Progenitor cell of endocrine pancreas (in vitro differentiated cells): ENCODE results near the gene KRT14. TPM values are rescaled to one million over a fixed set of nuclear protein-coding genes. Genes with fewer than 3 reads are reported as not detected.
"Not testable (repeated sequence)": the region's sequence is repeated elsewhere in the genome, so short reads cannot be mapped to it uniquely, and the experiment has no call there.

Source experiments
- DNase-seq: peaks from one replicate; pipeline ENCODE4 v3.0.0; 2021; ENCODE audit warnings: low spot score; ENCODE audit not compliant: unreplicated experiment
- H3K27ac Mint-ChIP-seq: 2 replicates; pipeline ENCODE4 v1.8.0; 2021; ENCODE audit warnings: mild to moderate bottlenecking, moderate library complexity, mixed read lengths
- H3K27me3 Mint-ChIP-seq: 2 replicates; pipeline ENCODE4 v1.8.0; 2021; ENCODE audit warnings: mixed read lengths
- H3K36me3 Mint-ChIP-seq: 2 replicates; pipeline ENCODE4 v1.8.0; 2022; ENCODE audit warnings: mixed read lengths; ENCODE audit not compliant: insufficient read depth
- H3K4me1 Mint-ChIP-seq: 2 replicates; pipeline ENCODE4 v1.8.0; 2021; ENCODE audit warnings: low read depth, mixed read lengths
- H3K4me3 Mint-ChIP-seq: 2 replicates; pipeline ENCODE4 v1.8.0; 2021; ENCODE audit warnings: low read depth, mild to moderate bottlenecking, moderate library complexity, mixed read lengths
- H3K9me3 Mint-ChIP-seq: 2 replicates; pipeline ENCODE4 v1.8.0; 2021; ENCODE audit warnings: low read depth, mixed read lengths
- CTCF ChIP-seq: fragments of 200-600 bp; sonication (generic); IDR thresholded peaks from one replicate; pipeline ENCODE4 v1.5.0; 2021; ENCODE audit warnings: antibody characterized with exemption, mild to moderate bottlenecking; ENCODE audit not compliant: unreplicated experiment
- total RNA-seq: library from RNA; stranded (reverse); gene quantifications from 2 replicates; pipeline ENCODE4 v1.2.1, GENCODE V29; 2021

Gene KRT14
- total RNA-seq, 1 donor from 2014 or later: not detected

- Mint-ChIP-seq H3K4me3 (no peak overlapping the region), H3K4me1 (peaks cover 2% of the 10 kb centered on the region), H3K9me3 (no peaks in the 10 kb centered on the region), H3K36me3 (no peaks in the 10 kb centered on the region), H3K27me3 (peaks cover 7% of the 10 kb centered on the region), H3K27ac (no peak overlapping the region)
- TF ChIP-seq CTCF: no peak
- no peak for DNase-seq
Measured at GRCh38 chr17:41618341-41619035, 31.8 kb upstream of the KRT14 start.

DNA sequence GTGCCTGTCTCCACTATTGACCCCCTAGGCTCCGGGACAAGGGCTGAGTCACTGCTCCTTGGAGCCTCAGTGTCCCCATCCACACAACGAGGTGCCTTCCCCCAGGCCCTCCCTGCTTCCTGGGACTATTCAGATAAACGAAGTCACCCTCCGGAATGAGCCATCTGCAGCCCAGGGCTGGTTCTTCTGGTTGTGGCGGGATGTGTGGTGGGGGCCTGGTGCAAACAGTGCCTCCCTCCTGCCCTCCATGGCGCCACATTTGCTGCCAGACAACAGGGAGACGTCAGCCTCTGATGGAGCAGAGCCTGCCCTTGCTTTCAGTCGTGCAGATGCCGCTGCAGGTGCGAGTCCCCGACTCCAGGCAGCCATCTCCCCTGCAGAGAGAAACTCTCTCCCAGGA, 31.0 kb upstream of the KRT14 start:
- no peak for DNase-seq
- Mint-ChIP-seq H3K27ac (no peak overlapping the region), H3K4me1 (peaks cover 2% of the 10 kb centered on the region), H3K4me3 (no peak overlapping the region), H3K27me3 (peaks cover 7% of the 10 kb centered on the region), H3K9me3 (no peaks in the 10 kb centered on the region), H3K36me3 (no peaks in the 10 kb centered on the region)
- TF ChIP-seq CTCF: no peak

DNA sequence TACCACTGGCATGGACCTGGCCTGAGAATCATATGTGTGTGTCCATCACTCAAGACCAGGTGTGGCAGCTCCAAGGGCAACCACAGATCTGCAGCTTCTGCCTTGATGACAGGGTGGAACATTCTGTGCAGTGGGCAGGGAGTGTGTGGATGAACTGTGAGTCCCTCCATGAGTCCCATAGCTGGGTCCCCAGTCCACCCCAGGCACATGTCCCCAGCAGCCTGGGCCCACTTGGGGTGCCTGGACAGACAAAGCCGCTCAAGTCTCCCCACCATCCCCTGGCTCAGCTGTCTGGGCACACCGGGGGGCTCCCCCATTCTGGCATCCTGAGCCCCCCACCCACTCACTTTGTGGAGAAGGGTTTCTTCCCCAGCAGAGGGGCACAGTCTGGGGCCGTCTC, 30.4 kb upstream of the KRT14 start:
- Mint-ChIP-seq H3K36me3 (no peaks in the 10 kb centered on the region), H3K27me3 (peaks cover 7% of the 10 kb centered on the region)

GRCh38 chr17:41616486-41616885, 29.8 kb upstream of the KRT14 start:
- H3K27ac Mint-ChIP-seq, H3K9me3 Mint-ChIP-seq, H3K4me1 Mint-ChIP-seq, DNase-seq, H3K36me3 Mint-ChIP-seq, H3K27me3 Mint-ChIP-seq, H3K4me3 Mint-ChIP-seq: not testable (repeated sequence)

More for the DNA sequence above, 30.4 kb upstream of the KRT14 start:
- Mint-ChIP-seq H3K4me1 (peaks cover 2% of the 10 kb centered on the region), H3K4me3 (no peak overlapping the region), H3K27ac (no peak overlapping the region), H3K9me3 (no peaks in the 10 kb centered on the region)
- DNase-seq: no peak
- TF ChIP-seq CTCF: no peak

- no peak overlapping the region for H3K4me3 Mint-ChIP-seq
- H3K4me1 Mint-ChIP-seq: peaks cover 2% of the 10 kb centered on the region
- H3K27me3 Mint-ChIP-seq: peaks cover 12% of the 10 kb centered on the region
- no peak for TF ChIP-seq CTCF
- no peak overlapping the region for H3K27ac Mint-ChIP-seq
- H3K9me3 Mint-ChIP-seq: no peaks in the 10 kb centered on the region
- DNase-seq: no peak
- H3K36me3 Mint-ChIP-seq: no peaks in the 10 kb centered on the region
Measured at GRCh38 chr17:41615454-41615853, 28.8 kb upstream of the KRT14 start.

GRCh38 chr17:41614767-41615166, 28.1 kb upstream of the KRT14 start:
- not testable (repeated sequence) for H3K4me3 Mint-ChIP-seq, H3K36me3 Mint-ChIP-seq, H3K9me3 Mint-ChIP-seq, DNase-seq, H3K27ac Mint-ChIP-seq, H3K4me1 Mint-ChIP-seq
- peaks cover 12% of the 10 kb centered on the region for H3K27me3 Mint-ChIP-seq
